HEK293T (cell line): Measurements from ENCODE around the gene LIPC.

Experiments used
- BHLHE40 ChIP-seq: fragments of 450-650 bp; IDR thresholded peaks from 2 replicates; pipeline ENCODE4 v1.6.1; 2016; ENCODE audit warnings: mild to moderate bottlenecking, moderate library complexity, borderline replicate concordance
- LEF1 ChIP-seq: fragments of 450-650 bp; IDR thresholded peaks from 2 replicates; pipeline ENCODE4 v1.6.1; 2017; ENCODE audit warnings: mild to moderate bottlenecking, borderline replicate concordance
- ZNF384 ChIP-seq: fragments of 450-650 bp; IDR thresholded peaks from 2 replicates; pipeline ENCODE4 v1.6.1; 2016

- TF ChIP-seq BHLHE40 (no peak), LEF1 (no peak), ZNF384 (no peak)
Observed at GRCh38 chr15:58444658-58445332, 13.0 kb downstream of the LIPC start.
